Activated T-helper 2 cell treated with anti-CD3 and anti-CD28 coated beads, Interferon-gamma antibody, Interleukin-2, Interleukin-4, amounts not matched to agents 10 μg/mL and 5 μg/mL and 100 μg/mL, durations not matched to agents 14 hours and 24 hours and 36 hours (primary cell): ENCODE measurements around the gene OR2V2. TPM values are rescaled to one million over a fixed set of nuclear protein-coding genes. Genes with fewer than 3 reads are reported as not detected.

Experiments
- DNase-seq: peaks from one replicate; pipeline ENCODE4 v3.0.0; 2021; ENCODE audit warnings: low spot score
- H3K27ac Mint-ChIP-seq: one replicate; pipeline ENCODE4 v1.8.0; 2021; ENCODE audit warnings: mixed read lengths
- H3K27me3 Mint-ChIP-seq: one replicate; pipeline ENCODE4 v1.8.0; 2021; ENCODE audit warnings: low read depth, mixed read lengths
- H3K36me3 Mint-ChIP-seq: one replicate; pipeline ENCODE4 v1.8.0; 2021; ENCODE audit warnings: low read depth, mixed read lengths
- H3K4me1 Mint-ChIP-seq: one replicate; pipeline ENCODE4 v1.8.0; 2021; ENCODE audit warnings: low read depth, mixed read lengths
- H3K4me3 Mint-ChIP-seq: one replicate; pipeline ENCODE4 v1.8.0; 2021; ENCODE audit warnings: low read depth, mild to moderate bottlenecking, moderate library complexity, mixed read lengths
- H3K9me3 Mint-ChIP-seq: one replicate; pipeline ENCODE4 v1.8.0; 2021; ENCODE audit warnings: mixed read lengths
- intact Hi-C: fragments of 100-400 bp; cut with micrococcal nuclease; formaldehyde crosslinking; loops from one replicate; pipeline ENCODE4 v1.15.1; 2023
- total RNA-seq: library from RNA; stranded (reverse); gene quantifications from 2 replicates; pipeline ENCODE4 v1.2.3, GENCODE V29; 2022

The OR2V2 gene
- total RNA-seq, 1 donor from 2014 or later = not detected

DNA sequence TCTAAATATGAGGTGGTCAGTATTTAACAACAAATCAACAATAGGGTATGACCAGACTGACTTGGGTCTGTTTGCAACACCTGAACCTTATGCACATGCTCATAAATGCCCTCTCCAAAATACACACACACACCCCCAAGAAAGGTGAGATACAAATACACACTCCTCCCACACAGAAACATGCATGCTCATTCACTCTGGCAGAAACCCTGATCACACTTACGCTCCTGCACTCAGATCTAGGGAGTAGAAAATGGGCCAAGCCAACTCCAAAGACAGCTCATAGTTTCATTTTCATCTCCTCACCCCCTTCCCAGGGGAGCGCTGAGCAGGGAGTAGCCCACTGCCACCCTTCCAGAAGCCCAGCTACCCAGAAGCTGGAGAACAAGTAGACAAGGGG is 46.3 kb downstream of the OR2V2 start:
- no peak for DNase-seq
- Mint-ChIP-seq H3K27me3 (no peaks in the 10 kb centered on the region), H3K36me3 (no peaks in the 10 kb centered on the region), H3K4me1 (peaks cover 8% of the 10 kb centered on the region), H3K4me3 (no peak overlapping the region), H3K9me3 (no peaks in the 10 kb centered on the region), H3K27ac (no peak overlapping the region)
- intact Hi-C loops = no loop called here

DNA sequence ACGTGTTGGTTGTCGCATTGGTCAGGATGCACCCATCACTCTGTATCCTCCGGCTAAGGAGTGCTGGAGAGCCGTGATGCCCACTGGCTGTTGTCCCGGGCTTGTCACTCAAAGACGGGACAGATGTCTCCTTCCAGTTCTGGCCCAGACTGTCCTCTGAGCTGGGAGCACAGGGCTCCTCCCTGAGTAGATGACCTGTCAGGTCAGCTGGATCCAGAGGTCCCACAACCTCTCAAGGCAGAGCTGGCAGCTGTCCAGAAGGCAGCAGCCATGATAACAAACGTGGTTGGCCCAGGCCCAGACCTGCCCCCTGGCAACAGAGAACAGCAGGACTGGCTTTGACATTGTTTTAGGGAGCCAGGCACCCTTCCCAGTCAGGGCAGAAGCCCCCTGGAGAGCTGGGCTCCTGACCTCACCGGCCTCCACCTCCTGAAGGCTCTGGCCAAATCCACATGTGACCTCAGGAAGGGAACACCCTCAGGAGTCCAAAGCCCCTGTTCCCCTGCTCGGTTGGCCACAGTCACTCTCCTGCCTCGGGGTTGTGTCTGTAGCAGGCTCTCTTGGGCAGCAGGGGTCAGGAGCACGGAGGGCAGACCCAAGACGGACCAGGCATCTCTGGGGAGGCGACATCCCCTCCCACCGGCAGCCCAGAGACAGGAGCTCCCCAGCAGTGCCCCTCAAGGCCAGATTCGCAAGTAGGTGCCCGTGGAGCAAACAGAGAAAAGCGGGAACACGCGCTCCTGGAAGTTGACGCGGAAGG is 47.3 kb downstream of the OR2V2 start:
- Mint-ChIP-seq H3K27me3 (no peaks in the 10 kb centered on the region), H3K9me3 (no peaks in the 10 kb centered on the region), H3K36me3 (no peaks in the 10 kb centered on the region), H3K4me3 (no peak overlapping the region), H3K4me1 (peaks cover 7% of the 10 kb centered on the region), H3K27ac (no peak overlapping the region)
- no peak for DNase-seq
- intact Hi-C loops = no loop called here

DNA sequence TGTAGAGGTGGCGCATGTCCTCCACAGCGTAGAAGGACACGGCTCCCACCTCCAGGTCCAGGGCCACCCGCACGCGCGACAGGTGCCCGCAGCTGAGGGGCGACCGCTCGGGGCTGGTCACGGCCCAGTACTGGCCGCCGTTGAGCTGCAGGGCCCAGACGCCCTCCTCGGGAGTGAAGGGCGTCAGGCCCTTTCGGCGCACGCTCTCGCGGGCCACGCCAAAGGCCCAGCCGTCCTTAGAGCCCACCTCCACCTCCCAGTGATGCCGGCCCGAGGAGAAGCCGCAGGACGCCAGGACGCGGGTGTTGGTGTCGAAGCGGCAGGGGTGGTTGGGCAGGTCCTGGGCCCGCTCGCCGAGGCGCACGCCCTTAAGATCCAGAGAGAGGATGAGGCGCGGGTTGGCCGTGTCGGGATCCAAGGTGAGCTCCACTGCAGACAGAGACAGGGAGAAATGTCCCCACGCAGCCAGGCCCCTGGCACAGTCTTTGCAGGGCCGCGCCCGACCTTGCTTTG is 47.9 kb downstream of the OR2V2 start:
- DNase-seq = no peak
- peaks cover 3% of the 10 kb centered on the region for H3K27me3 Mint-ChIP-seq
- intact Hi-C loops = no loop called here
- no peaks in the 10 kb centered on the region for H3K9me3 Mint-ChIP-seq
- H3K36me3 Mint-ChIP-seq = no peaks in the 10 kb centered on the region
- no peak overlapping the region for H3K4me3 Mint-ChIP-seq
- H3K27ac Mint-ChIP-seq = no peak overlapping the region
- peaks cover 7% of the 10 kb centered on the region for H3K4me1 Mint-ChIP-seq

DNA sequence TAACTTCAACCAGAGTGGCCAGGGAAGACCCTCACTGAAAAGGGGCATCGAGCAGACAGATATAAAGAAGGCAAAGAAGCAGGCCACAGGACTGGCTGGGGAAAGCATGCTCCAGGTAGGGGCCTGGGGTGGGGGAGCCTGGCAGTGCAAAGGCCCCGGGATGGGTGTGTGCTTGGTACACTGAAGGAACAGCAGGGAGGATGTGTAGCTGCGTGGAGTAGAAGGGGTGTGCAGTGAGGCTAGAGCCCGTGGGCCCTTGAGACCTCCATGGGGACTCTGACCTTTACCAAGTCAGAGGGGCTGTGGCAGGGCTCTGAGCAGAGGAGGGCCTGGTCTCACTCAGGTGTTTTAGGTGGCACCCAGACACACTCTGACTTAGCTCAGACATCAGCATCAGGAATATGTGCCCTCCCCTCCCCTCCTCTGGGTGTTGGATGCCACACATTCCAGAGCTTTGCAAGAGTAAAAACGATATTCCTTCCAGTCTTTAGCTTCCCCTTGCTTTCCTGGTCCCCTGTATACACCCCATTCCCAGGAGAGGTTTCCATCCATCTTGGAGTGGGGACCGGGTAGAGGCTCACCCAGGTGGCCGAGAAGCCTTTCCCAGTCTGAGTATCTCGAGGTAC is 50.1 kb downstream of the OR2V2 start:
- Mint-ChIP-seq H3K36me3 (no peaks in the 10 kb centered on the region), H3K9me3 (no peaks in the 10 kb centered on the region), H3K27ac (no peak overlapping the region), H3K4me3 (no peak overlapping the region), H3K27me3 (peaks cover 7% of the 10 kb centered on the region), H3K4me1 (peaks cover 7% of the 10 kb centered on the region)
- intact Hi-C loops = no loop called here
- DNase-seq = no peak

DNA sequence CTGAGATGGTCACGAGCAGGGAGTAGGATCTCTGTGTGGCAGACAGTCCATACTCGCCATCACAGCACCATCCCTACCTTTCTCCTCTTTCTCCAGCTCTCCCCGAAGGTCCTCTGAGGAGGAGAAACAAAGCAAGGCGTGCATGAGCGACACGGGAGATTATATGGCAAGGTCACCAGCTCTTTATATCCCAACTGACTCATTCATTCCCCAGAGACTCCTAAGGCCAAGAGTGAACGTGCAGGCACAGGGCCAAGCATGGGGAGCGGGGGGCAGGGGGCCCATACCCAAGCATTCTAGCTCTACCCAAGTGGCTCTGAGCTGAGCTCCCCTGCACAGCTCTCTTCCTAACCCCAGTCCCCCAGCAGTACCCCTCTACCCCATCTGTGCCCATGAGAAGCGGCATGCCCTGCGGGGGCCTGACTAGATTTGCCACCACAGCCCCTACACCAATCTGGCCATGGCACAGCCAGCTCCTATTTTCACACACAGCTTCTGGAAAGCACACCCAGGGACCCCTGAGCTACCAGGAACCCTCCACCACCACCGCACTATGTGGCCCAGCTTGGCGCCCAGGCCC is 50.8 kb downstream of the OR2V2 start:
- Mint-ChIP-seq H3K27me3 (peaks cover 7% of the 10 kb centered on the region), H3K9me3 (no peaks in the 10 kb centered on the region), H3K4me1 (peaks cover 2% of the 10 kb centered on the region), H3K4me3 (no peak overlapping the region), H3K36me3 (no peaks in the 10 kb centered on the region), H3K27ac (no peak overlapping the region)
- no peak for DNase-seq
- intact Hi-C loops = no loop called here

DNA sequence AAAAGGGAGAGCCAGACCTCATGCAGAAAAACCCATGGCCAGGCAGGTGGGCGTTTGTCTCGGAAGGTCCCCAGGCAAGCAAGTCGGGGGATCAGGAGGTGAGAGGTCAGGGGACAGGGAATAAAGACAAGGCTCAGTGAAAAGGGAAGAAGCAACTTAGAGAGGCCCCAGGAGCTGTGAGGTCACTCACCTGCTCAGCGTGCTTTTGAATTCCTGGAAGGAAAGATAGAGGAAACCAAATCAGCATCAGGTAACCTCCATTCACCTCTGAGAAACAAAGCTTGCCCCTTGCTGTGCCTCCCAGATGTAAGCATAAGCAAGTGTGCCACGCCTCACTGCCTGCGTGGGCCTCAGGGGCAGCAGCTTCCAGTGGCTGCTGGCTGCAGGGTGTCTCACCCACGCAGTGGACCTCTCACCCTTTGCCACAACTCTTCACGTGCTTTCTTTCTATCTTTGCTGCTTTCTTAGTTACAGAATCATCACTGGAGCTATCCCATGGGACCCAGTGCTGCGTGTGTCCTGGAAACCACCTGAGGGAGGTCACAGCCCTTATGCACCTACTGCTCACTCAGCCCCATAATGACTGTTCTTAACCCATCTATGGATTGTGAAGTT is 51.6 kb downstream of the OR2V2 start:
- peaks cover 15% of the 10 kb centered on the region for H3K27me3 Mint-ChIP-seq
- no peak overlapping the region for H3K4me3 Mint-ChIP-seq
- H3K9me3 Mint-ChIP-seq = no peaks in the 10 kb centered on the region
- intact Hi-C loops = no loop called here
- no peaks in the 10 kb centered on the region for H3K36me3 Mint-ChIP-seq
- H3K27ac Mint-ChIP-seq = no peak overlapping the region
- H3K4me1 Mint-ChIP-seq = peaks cover 1% of the 10 kb centered on the region
- no peak for DNase-seq

DNA sequence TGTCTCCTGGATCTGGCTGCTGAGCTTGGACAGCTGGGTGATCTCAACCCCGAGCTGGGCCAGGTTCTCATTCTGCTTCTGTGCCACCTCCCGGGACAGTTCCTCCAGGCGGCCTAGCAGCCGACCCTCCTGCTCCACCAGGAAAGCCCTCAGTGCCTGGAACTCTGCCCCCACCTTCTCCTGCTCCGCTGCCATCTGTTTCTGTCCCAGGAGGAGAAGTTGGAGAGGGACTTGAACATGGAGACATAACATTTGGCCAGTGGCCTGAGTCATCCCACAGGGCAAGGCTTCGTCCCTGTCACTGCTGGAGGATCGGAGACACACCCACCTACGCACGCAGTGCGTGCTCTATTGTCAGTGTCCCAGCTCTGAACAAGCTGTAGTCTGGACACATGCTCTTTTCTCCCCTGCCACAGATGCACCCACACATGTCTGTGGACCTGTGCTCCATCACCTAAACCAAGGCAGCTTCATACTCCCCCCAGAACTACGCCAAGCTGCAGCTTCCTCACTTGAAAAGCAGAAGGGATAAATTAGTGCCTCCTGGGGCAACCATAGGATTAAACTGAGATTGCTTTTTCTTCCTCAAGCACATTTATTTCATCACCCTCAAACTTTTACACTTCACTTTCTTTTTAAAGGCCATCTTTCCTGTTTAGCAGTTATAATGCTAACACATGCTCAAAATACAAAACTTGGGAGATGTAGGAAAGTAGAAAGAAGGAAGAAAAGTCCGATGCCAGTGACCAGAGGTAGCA is 52.7 kb downstream of the OR2V2 start:
- H3K9me3 Mint-ChIP-seq = no peaks in the 10 kb centered on the region
- no peak for DNase-seq
- intact Hi-C loops = no loop called here
- peaks cover 4% of the 10 kb centered on the region for H3K4me1 Mint-ChIP-seq
- no peak overlapping the region for H3K27ac Mint-ChIP-seq
- H3K36me3 Mint-ChIP-seq = no peaks in the 10 kb centered on the region
- no peak overlapping the region for H3K4me3 Mint-ChIP-seq
- H3K27me3 Mint-ChIP-seq = peaks cover 17% of the 10 kb centered on the region

DNA sequence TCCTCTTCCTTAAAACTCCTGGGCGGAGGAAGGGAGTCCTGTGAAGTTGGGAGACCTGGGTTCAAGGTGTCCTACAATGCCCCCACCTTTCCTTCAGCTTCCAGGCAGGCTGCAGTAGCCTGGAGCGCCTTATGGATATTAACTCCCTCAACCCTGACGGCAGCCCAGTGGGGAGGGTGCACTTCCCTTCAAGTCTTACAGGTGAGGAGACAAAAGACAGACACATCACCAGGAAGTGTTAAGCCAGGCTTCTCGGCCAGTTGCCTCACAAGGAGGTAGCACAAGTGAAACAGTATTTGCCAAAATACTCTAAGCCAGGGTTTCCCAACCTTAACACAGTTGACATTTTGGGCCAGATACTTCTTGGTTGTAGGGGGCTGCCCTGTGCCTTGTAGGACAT is 53.4 kb downstream of the OR2V2 start:
- no peak for DNase-seq
- intact Hi-C loops = no loop called here
- H3K27me3 Mint-ChIP-seq = peaks cover 21% of the 10 kb centered on the region
- H3K36me3 Mint-ChIP-seq = no peaks in the 10 kb centered on the region
- no peaks in the 10 kb centered on the region for H3K9me3 Mint-ChIP-seq
- no peak overlapping the region for H3K4me3 Mint-ChIP-seq
- peaks cover 8% of the 10 kb centered on the region for H3K4me1 Mint-ChIP-seq
- no peak overlapping the region for H3K27ac Mint-ChIP-seq

DNA sequence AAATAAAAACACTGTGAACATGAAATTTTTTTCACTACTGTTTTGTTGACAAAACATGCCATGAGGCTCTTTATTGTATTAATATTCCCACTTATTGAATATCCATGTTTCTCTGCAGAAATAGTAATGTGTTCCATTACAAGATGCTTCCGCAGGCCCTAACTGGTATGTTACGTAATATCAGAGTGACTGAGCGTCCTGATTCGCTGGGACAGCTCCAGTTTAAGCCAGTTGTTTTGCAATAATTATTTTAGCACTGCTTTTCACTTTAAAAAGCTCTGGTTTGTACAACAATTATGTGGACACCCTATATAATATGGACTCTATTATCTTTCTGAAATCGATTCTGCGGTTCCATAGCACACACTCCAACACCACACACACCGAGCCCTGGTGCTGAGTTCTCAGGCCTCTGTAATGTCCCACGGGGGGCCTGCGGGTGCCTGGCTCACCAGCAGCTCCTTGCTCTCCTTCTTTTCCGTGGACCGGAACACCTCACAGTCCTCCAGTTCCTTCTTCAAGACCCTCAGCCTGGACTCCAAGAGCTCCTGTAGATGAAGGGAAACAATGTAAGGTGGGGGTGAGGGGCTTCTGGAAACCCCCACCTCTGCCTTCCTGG is 55.8 kb downstream of the OR2V2 start:
- Mint-ChIP-seq H3K4me1 (peaks cover 26% of the 10 kb centered on the region), H3K27ac (no peak overlapping the region), H3K9me3 (no peaks in the 10 kb centered on the region), H3K4me3 (peak overlapping the region; percentile 81), H3K36me3 (peaks cover 2% of the 10 kb centered on the region), H3K27me3 (peaks cover 32% of the 10 kb centered on the region)
- intact Hi-C loops = no loop called here
- no peak for DNase-seq

DNA sequence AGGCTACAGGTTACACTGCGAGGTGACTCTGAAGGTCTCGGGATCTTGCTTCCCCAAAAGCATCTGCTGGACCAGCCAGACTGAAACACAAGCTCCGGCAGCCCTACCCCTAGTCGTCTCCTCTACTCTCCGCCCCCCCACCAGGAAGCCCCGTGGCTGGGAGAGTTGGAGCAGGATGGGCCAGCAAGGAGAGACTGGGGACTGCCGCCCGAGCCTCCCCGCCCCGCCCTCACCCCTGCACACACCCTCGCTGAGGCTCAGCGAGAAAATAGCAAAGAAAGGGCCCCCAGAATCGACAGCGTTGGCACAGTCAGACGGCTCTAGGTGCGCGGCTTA is 56.4 kb downstream of the OR2V2 start:
- H3K36me3 Mint-ChIP-seq = peaks cover 2% of the 10 kb centered on the region
- H3K9me3 Mint-ChIP-seq = no peaks in the 10 kb centered on the region
- peak overlapping the region; percentile 43 for H3K27ac Mint-ChIP-seq
- intact Hi-C loops = no loop called here
- H3K27me3 Mint-ChIP-seq = peaks cover 32% of the 10 kb centered on the region
- no peak for DNase-seq
- H3K4me3 Mint-ChIP-seq = peak overlapping the region; percentile 81
- H3K4me1 Mint-ChIP-seq = peaks cover 28% of the 10 kb centered on the region

DNA sequence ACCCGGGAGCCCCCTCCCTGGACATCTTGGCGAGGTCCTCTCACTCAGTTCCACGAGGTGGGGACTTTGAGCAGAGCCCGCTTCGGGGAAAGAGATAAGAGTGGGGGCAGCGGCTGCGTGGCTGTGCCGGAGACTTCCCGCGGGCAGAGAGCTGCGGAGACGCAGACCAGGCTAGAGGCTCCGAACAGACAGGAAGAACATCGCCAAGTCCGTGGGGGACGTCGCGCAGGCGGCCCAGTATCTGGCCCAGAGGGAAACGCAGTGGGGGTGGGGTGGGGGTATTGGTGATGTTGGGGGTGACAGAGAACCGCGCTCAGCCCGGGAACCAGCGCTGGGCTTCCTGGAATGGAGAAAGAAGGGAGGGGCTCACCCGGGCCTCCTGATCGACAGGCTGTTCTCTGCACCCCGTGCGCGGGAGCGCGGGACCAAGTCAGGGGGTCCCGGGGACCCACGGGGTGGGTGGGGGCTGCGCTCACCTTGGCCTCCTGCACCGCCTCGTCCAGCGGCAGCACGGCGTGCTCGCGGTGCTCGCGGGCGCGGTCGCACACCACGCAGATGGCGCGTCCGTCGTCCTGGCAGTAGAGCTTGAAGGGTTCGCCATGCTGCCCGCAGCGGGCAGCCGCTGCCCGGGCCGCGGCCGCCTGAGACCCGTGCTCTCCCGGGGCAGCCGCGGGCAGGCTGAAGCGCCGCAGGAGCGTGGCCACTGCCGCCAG is 56.9 kb downstream of the OR2V2 start:
- intact Hi-C loops = no loop called here
- no peak for DNase-seq
- H3K27ac Mint-ChIP-seq = peak overlapping the region; percentile 43

More for the DNA sequence above, 56.9 kb downstream of the OR2V2 start:
- Mint-ChIP-seq H3K4me1 (peaks cover 28% of the 10 kb centered on the region), H3K36me3 (peaks cover 2% of the 10 kb centered on the region), H3K27me3 (peaks cover 32% of the 10 kb centered on the region), H3K9me3 (no peaks in the 10 kb centered on the region), H3K4me3 (peak overlapping the region; percentile 81)
